HEK293T (cell line): ENCODE measurements around the gene PRDM16.
"Not testable (repeated sequence)": the region's sequence is repeated elsewhere in the genome, so short reads cannot be mapped to it uniquely, and the experiment has no call there.

Experiments
- ARNT ChIP-seq: fragments of 450-650 bp; IDR thresholded peaks from 2 replicates; pipeline ENCODE4 v1.6.1; 2017; ENCODE audit warnings: mild to moderate bottlenecking
- CTBP1 ChIP-seq: fragments of 450-650 bp; IDR thresholded peaks from 2 replicates; pipeline ENCODE4 v1.6.1; 2016; ENCODE audit warnings: borderline replicate concordance
- ELF4 ChIP-seq: fragments of 450-650 bp; IDR thresholded peaks from 2 replicates; pipeline ENCODE4 v1.6.1; 2017; ENCODE audit warnings: antibody characterized with exemption
- FOXM1 ChIP-seq: fragments of 450-650 bp; IDR thresholded peaks from 2 replicates; pipeline ENCODE4 v1.6.1; 2017; ENCODE audit warnings: mild to moderate bottlenecking, borderline replicate concordance
- HDGF ChIP-seq: fragments of 450-650 bp; IDR thresholded peaks from 2 replicates; pipeline ENCODE4 v1.6.1; 2017; ENCODE audit warnings: antibody characterized with exemption, borderline replicate concordance
- LEF1 ChIP-seq: fragments of 450-650 bp; IDR thresholded peaks from 2 replicates; pipeline ENCODE4 v1.6.1; 2017; ENCODE audit warnings: mild to moderate bottlenecking, borderline replicate concordance
- NFRKB ChIP-seq: fragments of 450-650 bp; IDR thresholded peaks from 2 replicates; pipeline ENCODE4 v1.6.1; 2016; ENCODE audit warnings: mild to moderate bottlenecking, moderate library complexity
- SP1 ChIP-seq: fragments of 450-650 bp; IDR thresholded peaks from 2 replicates; pipeline ENCODE4 v1.6.1; 2017
- SUZ12 ChIP-seq: fragments of 450-650 bp; IDR thresholded peaks from 2 replicates; pipeline ENCODE4 v1.6.1; 2016; ENCODE audit warnings: mild to moderate bottlenecking
- TARDBP ChIP-seq: fragments of 450-650 bp; IDR thresholded peaks from 2 replicates; pipeline ENCODE4 v1.6.1; 2016
- ZNF384 ChIP-seq: fragments of 450-650 bp; IDR thresholded peaks from 2 replicates; pipeline ENCODE4 v1.6.1; 2016
- TF ChIP-seq, protein P1 (sequence below): fragments of 450-650 bp; IDR thresholded peaks from 2 replicates; pipeline ENCODE4 v1.6.1; 2016

DNA sequence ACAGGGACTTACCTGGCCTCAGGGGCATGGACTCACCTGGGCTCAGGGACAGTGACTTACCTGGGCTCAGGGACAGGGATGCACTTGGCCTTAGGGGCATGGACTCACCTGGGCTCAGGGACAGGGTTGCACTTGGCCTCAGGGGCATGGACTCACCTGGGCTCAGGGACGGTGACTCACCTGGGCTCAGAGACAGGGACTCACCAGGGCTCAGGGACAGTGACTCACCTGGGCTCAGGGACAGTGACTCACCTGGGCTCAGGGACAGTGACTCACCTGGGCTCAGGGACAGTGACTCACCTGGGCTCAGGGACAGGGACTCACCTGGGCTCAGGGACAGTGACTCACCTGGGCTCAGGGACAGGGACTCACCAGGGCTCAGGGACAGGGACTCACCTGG is 96.2 kb downstream of the PRDM16 start:
- TF ChIP-seq SP1, HDGF, CTBP1, TARDBP, FOXM1, SUZ12, ZNF384, ELF4, ARNT, NFRKB, LEF1: not testable (repeated sequence)
- TF ChIP-seq, protein P1, sequence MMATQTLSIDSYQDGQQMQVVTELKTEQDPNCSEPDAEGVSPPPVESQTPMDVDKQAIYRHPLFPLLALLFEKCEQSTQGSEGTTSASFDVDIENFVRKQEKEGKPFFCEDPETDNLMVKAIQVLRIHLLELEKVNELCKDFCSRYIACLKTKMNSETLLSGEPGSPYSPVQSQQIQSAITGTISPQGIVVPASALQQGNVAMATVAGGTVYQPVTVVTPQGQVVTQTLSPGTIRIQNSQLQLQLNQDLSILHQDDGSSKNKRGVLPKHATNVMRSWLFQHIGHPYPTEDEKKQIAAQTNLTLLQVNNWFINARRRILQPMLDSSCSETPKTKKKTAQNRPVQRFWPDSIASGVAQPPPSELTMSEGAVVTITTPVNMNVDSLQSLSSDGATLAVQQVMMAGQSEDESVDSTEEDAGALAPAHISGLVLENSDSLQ, result not testable (repeated sequence)
